HG03108 (cell line): ENCODE results near the gene SLC10A1.
"Not testable (repeated sequence)": the region's sequence is repeated elsewhere in the genome, so short reads cannot be mapped to it uniquely, and the experiment has no call there.

ENCODE experiments used
- ATAC-seq: cut with Tn5 transposase; IDR thresholded peaks from one replicate; pipeline ENCODE4 v1.9.1; 2021; ENCODE audit warnings: moderate library complexity; ENCODE audit not compliant: unreplicated experiment

Gene SLC10A1

DNA sequence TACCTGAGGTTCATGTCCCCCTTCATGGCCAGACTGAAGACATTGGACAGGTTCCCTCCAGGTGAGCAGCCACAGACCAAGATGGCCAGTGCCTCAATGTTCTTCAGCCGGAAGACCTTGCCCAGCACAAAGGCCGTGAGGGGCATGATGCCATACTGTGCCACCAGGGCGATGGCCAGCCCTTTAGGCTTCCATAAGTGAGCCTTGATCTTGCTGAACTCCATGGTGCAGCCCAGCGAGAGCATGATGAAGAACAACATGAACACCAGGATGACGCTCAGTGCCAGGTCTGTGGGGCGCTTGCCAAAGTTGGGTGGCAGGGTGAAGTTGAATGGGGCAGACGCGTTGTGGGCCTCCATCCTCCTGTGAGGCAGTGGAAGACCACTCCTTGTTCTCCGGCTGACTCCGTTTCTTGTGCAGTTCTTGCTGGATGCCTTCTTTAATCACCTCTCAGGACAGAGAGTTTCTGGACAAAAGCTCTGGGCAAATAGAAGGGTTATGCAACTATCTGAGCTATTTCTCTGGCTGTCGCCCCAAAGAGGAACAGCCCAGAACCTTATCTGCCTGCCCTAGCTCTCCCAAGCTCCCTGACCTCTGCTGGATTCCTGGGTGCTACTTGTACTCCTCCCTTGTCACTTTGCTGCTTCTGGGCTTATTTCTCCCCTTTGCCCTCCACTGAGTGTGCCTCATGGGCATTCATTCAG lies at the start of gene SLC10A1:
TSS of gene SLC10A1 (minus strand) at position 445 of the 704 bp plus-strand sequence. CDS start at position 359, 86 bp downstream.
- ATAC-seq = no peak

- no peak for ATAC-seq
These were observed 48.7 kb upstream of the SLC10A1 start for GRCh38 chr14:69845787-69846186.

DNA sequence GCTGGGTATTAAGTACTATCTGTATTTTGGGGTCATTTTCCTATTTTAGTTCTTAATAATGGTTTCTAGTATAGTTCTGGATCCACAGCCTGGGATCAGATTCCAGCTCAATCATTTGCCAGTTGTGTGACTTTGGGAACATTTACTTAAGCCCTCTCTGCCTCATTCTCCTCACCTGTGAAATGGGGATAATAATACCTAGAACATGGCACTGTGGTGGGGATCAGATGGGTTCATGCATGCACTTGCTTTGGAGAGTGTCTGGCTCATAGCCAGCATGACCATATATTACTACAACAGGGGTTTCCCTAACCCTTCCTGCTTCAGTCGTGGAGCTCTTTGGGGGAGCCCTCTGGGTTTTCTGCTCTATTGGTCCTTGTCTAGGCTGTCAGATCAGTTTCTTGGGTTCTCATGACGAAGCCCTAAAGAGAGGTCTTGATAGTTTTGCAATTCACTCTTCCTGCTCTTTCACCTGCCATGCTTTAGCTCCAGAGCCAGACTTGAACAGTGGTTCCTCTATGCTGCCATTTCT lies 48.1 kb upstream of the SLC10A1 start:
- no peak for ATAC-seq

GRCh38 chr14:69844171-69844570 lies 47.1 kb upstream of the SLC10A1 start:
- no peak for ATAC-seq

GRCh38 chr14:69842686-69843420 lies 45.8 kb upstream of the SLC10A1 start:
- no peak for ATAC-seq

- no peak for ATAC-seq
These were observed 44.6 kb upstream of the SLC10A1 start for GRCh38 chr14:69841656-69842055.

DNA sequence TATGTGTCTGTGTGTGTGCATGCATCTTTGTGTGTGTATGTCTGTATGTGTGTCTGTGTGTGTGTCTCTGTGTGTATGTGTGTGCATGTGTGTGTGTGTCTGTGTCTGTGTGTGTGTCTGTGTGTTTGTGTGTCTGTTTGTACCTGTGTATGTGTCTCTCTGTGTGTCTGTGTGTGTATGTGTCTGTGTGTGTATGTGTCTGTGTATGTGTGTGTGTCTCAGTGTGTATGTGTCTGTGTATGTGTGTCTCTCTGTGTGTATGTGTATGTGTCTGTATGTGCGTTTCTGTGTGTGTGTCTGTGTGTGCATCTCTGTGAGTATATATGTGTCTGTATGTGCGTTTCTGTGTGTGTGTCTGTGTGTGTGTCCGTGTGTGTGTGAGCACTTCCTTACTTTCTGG lies 42.6 kb upstream of the SLC10A1 start:
- ATAC-seq = no peak

DNA sequence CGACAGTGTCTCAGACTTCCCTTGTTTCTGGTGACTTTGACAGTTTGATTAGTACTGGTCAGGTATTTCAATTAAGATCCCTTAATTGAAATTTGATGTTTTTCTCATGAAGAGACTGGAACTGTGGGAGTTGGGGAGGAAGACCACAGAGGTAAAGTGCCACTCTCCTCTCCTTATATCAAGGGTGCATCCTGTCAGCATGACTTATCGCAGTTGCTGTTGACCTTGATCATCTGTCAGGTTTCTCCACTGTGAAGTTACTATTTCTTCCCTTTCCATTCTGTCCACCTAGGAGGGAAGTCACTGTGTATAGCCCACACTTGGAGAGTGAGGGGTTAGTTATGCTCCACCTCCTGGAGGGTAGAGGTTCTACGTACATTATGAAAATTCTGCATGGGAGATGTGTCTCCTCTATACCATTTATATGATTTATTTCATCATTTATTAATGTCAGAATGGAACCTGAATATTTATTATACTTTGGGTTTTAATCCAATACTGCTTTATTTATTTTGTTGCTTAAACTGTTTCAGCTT lies 41.9 kb upstream of the SLC10A1 start:
- ATAC-seq = no peak

- no peak for ATAC-seq
These were observed 31.8 kb upstream of the SLC10A1 start for GRCh38 chr14:69828879-69829278.

DNA sequence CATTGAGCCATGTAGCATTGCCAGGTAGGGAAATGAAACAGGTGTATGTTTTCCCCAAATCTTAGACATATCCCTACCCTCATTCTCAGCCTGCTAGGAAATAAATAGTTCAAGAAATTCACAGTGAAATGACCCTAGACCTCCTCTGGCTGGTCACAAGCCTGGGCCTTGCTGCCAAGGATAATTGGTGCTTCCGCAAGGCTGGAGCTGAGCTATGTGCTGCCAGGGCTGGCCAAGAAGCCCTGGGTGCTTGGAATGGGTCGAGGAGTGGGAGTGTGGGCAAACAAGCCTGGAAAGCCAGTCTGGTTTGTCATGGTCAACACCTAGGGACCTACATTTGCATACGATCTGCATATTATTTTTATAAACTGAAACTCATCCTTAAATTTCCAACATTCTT lies 31.3 kb upstream of the SLC10A1 start:
- ATAC-seq = no peak

GRCh38 chr14:69827560-69827959 lies 30.5 kb upstream of the SLC10A1 start:
- ATAC-seq = no peak

- ATAC-seq = no peak
These were observed 25.4 kb upstream of the SLC10A1 start for GRCh38 chr14:69822456-69822855.

GRCh38 chr14:69820991-69821390 lies 23.9 kb upstream of the SLC10A1 start:
- no peak for ATAC-seq

DNA sequence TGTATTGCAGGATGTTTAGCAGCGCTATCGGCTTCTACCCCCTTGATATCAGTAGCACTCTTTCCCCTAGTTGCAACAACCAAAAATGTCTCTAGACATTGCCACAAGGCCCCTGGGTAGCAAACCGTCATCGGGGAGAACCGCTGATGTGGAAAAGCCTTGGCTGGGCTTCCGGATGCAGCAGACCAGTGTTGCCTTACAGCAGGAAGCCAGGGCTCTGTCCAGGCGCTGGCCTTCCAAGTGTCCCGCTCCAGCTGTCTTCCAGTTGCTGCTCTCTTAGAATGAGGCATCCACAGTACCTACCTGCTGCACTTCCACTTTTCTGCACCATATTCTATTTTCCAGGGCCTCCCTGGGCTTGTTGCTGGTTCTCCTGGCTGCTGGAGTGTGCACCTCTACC lies 22.6 kb upstream of the SLC10A1 start:
- ATAC-seq = no peak

DNA sequence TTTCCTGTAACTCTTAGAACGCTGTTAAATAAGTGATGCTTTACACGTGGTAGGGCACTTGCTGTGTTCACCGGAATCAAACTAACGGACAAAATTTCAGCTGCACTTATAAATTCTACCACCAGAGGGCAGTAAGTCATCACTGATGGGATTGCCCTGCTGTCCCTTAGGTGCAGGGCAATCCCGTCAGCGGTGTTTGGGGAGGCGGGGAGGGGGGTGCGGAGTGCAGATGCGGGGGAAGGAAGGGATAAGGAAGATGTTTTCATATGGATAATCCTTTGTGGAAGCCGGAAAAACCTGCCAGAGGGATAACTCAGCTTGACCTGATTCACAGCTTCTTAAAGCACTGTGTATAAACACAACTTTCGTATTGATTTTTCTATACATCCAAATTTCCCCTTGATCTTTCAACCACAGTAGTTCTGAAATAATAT lies 21.7 kb upstream of the SLC10A1 start:
- ATAC-seq = no peak

GRCh38 chr14:69816216-69816615 lies 19.2 kb upstream of the SLC10A1 start:
- ATAC-seq = no peak

DNA sequence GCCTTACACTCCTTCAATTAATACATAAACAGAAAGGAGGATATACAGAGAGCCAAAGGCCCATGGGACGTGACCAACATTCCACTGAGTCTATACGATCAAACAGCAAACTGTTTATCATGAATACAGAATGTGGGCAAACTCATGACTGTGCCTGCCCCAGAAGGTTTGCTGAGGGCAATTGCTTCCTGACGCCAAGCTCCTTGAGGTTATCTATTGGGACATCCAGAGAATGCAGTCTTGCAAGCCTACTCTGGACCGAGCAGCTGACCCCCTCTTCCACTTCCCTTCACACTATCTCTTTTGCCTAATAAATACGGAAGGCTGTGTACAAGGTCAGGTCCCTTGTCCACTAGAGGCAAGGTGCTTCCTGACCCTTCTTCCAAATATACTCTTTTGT lies 18.5 kb upstream of the SLC10A1 start:
- ATAC-seq = no peak

DNA sequence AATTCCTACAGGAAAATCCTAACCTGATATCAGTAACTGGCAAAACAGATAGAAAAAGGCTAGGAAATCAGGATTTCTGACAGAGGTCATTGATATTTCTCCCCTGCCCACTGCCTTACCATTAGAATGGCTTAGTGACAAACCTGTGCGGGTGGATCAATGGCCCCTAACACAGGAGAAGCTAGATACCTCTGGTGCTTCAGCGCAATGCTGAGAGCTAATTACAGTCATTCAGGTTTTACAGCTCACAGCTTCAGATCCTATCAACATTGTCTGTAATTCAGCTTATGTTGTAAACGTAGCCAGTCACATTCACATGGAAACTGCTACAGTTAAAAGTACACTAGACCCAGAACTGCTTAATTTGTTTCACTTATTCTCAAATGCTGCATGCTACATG lies 17.4 kb upstream of the SLC10A1 start:
- ATAC-seq = no peak

- not testable (repeated sequence) for ATAC-seq
These were observed 16.3 kb upstream of the SLC10A1 start for GRCh38 chr14:69813346-69813745.

GRCh38 chr14:69812711-69813110 lies 15.7 kb upstream of the SLC10A1 start:
- no peak for ATAC-seq

GRCh38 chr14:69811868-69812252 lies 14.8 kb upstream of the SLC10A1 start:
- ATAC-seq = no peak
